OCI-M1 (cell line): ENCODE data around the gene PLSCR3.

ENCODE experiments used
- DNase-seq: peaks from one replicate; lab custom pipeline; 2025; lab: John Stamatoyannopoulos, UW

The PLSCR3 gene

GRCh38 chr17:7405350-7406234 is 11.3 kb upstream of the PLSCR3 start:
- DNase-seq = no peak

- DNase-seq = no peak
These were observed 10.5 kb upstream of the PLSCR3 start for GRCh38 chr17:7404737-7405349.

- DNase-seq = peak; percentile 100
These were observed 9.8 kb upstream of the PLSCR3 start, which contains the start of gene TMEM256 for GRCh38 chr17:7403977-7404736. Gene TMEM256, minus strand, starts transcription at chr17:7404097. Its CDS starts 13 bp downstream, at chr17:7404084.

GRCh38 chr17:7403727-7403976 is 9.3 kb upstream of the PLSCR3 start:
- no peak for DNase-seq

GRCh38 chr17:7403043-7403726 is 8.9 kb upstream of the PLSCR3 start:
- DNase-seq = no peak

- no peak for DNase-seq
These were observed 4.3 kb upstream of the PLSCR3 start for GRCh38 chr17:7398612-7399011.

GRCh38 chr17:7396147-7396546 is 1.8 kb upstream of the PLSCR3 start:
- no peak for DNase-seq

- peak; percentile 61 for DNase-seq
These were observed 493 bp downstream of the PLSCR3 start for GRCh38 chr17:7393613-7394451.

- DNase-seq = no peak
These were observed 1.4 kb downstream of the PLSCR3 start for GRCh38 chr17:7392696-7393612.

- no peak for DNase-seq
These were observed 3.0 kb downstream of the PLSCR3 start for GRCh38 chr17:7391307-7391706.

- no peak for DNase-seq
These were observed 4.1 kb downstream of the PLSCR3 start for GRCh38 chr17:7389924-7390910.

- DNase-seq = no peak
These were observed 5.5 kb downstream of the PLSCR3 start for GRCh38 chr17:7388856-7389255.

GRCh38 chr17:7384489-7385081 is 9.7 kb downstream of the PLSCR3 start:
- no peak for DNase-seq

- no peak for DNase-seq
These were observed 10.4 kb downstream of the PLSCR3 start for GRCh38 chr17:7383742-7384488.

- no peak for DNase-seq
These were observed 11.0 kb downstream of the PLSCR3 start for GRCh38 chr17:7383371-7383741.

- no peak for DNase-seq
These were observed 11.4 kb downstream of the PLSCR3 start for GRCh38 chr17:7382901-7383300.

GRCh38 chr17:7380855-7381683 is 13.3 kb downstream of the PLSCR3 start, which contains the start of gene TNK1:
Gene TNK1, plus strand, starts transcription at chr17:7381089. Its CDS starts 1,838 bp downstream, at chr17:7382927.
- no peak for DNase-seq
